Measurements from ENCODE around the gene BEND7.
"Not testable (repeated sequence)": the region's sequence is repeated elsewhere in the genome, so short reads cannot be mapped to it uniquely, and the experiment has no call there.

The BEND7 gene

GRCh38 chr10:13560597-13560996 is 31.8 kb upstream of the BEND7 start:
- TF ChIP-seq, protein P1, sequence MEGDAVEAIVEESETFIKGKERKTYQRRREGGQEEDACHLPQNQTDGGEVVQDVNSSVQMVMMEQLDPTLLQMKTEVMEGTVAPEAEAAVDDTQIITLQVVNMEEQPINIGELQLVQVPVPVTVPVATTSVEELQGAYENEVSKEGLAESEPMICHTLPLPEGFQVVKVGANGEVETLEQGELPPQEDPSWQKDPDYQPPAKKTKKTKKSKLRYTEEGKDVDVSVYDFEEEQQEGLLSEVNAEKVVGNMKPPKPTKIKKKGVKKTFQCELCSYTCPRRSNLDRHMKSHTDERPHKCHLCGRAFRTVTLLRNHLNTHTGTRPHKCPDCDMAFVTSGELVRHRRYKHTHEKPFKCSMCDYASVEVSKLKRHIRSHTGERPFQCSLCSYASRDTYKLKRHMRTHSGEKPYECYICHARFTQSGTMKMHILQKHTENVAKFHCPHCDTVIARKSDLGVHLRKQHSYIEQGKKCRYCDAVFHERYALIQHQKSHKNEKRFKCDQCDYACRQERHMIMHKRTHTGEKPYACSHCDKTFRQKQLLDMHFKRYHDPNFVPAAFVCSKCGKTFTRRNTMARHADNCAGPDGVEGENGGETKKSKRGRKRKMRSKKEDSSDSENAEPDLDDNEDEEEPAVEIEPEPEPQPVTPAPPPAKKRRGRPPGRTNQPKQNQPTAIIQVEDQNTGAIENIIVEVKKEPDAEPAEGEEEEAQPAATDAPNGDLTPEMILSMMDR (IDR thresholded peaks at IDR 0.05; ENCODE audit: insufficient read depth, low read depth, low read length, missing control alignments) = no peak
- DNase-seq (ENCODE audit: low read depth) = no peak
- H3K4me3 ChIP-seq (ENCODE audit: low read depth, low read length) = no peak overlapping the region

GRCh38 chr10:13559124-13559700 is 30.4 kb upstream of the BEND7 start:
- no peak overlapping the region for H3K4me3 ChIP-seq (ENCODE audit: low read depth, low read length)
- DNase-seq (ENCODE audit: low read depth) = no peak
- TF ChIP-seq, protein P1 (IDR thresholded peaks at IDR 0.05; ENCODE audit: insufficient read depth, low read depth, low read length, missing control alignments) = no peak

DNA sequence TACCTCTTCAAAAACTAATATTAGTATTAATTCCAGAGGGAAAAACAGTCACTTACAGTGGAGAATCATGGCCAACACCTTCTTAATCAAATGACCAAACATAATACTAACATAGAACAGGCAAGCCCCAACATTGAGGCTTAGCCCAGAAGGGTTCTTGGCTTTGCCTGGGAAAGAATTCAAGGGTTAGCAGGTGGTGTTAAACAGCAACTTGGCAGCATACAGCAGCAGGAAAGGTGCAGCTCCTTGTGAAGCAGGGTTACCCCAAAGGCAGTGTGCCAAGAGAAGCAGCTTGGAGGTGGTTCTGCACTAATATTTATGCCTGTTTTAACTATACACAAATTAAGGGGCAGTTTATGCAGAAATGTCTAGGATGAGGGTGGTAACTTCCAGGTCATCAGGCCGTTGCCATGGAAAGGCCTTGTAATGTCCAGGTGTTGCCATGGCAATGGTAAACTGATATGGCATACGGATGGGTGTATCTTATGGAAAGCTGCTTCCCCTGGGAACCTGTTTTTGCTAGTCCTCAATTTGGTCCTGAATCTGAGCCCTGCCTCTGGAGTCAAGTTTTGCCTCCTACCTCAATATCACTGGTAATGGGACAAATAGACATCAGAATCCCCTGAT is 27.2 kb upstream of the BEND7 start:
- no peak for DNase-seq (ENCODE audit: low read depth)
- TF ChIP-seq, protein P1 (IDR thresholded peaks at IDR 0.05; ENCODE audit: insufficient read depth, low read depth, low read length, missing control alignments) = no peak

GRCh38 chr10:13550802-13551201 is 22.0 kb upstream of the BEND7 start:
- TF ChIP-seq, protein P1 (IDR thresholded peaks at IDR 0.05; ENCODE audit: insufficient read depth, low read depth, low read length, missing control alignments) = no peak
- H3K4me3 ChIP-seq (ENCODE audit: low read depth, low read length) = no peak overlapping the region
- DNase-seq (ENCODE audit: low read depth) = no peak

More for the DNA sequence above, 27.2 kb upstream of the BEND7 start:
- H3K4me3 ChIP-seq (ENCODE audit: low read depth, low read length) = no peak overlapping the region

DNA sequence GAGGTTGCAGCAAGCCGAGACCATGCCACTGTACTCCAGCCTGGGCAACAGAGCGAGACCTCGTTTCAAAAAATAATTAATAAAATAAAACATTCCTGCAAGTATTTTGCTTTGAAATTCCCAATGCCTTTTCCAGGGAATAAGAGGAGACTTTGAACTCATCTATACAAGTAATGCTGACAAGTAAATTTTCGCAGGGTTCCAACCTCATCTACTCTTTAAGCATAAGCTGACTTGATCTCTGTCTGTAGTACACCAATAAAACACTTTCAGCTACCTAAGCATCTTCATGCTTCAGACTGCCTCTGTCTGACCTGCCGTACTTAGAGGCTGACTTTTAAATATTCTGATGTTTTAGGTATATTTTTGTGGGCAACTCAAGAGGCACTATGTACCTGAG is 13.7 kb upstream of the BEND7 start:
- DNase-seq (ENCODE audit: low read depth) = no peak
- no peak overlapping the region for H3K4me3 ChIP-seq (ENCODE audit: low read depth, low read length)
- TF ChIP-seq, protein P1 (IDR thresholded peaks at IDR 0.05; ENCODE audit: insufficient read depth, low read depth, low read length, missing control alignments) = no peak

DNA sequence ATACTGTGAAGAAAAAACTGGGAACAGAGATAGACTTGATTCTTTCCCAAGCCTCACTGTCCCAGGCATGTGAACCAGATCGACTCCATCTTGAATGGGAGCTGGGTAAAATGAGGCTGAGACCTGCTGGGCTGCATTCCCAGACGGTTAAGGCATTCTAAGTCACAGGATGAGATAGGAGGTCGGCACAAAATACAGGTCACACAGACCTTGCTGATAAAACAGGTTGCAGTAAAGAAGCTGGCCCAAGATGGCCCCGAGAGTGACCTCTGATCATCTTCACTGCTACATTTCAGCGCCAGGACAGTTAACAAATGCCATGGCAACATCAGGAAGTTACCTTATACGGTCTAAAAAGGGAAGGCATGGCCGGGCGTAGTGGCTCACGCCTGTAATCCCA is 9.2 kb upstream of the BEND7 start:
- not testable (repeated sequence) for DNase-seq (ENCODE audit: low read depth); H3K4me3 ChIP-seq (ENCODE audit: low read depth, low read length)

GRCh38 chr10:13536674-13537366 is 8.0 kb upstream of the BEND7 start:
- TF ChIP-seq, protein P1 (IDR thresholded peaks at IDR 0.05; ENCODE audit: insufficient read depth, low read depth, low read length, missing control alignments) = peak; percentile 53
- DNase-seq (ENCODE audit: low read depth) = peak; percentile 56
- no peak overlapping the region for H3K4me3 ChIP-seq (ENCODE audit: low read depth, low read length)

Data from GM12865 (cell line).